Measurements from ENCODE around the gene GHSR.

GHSR gene

DNA sequence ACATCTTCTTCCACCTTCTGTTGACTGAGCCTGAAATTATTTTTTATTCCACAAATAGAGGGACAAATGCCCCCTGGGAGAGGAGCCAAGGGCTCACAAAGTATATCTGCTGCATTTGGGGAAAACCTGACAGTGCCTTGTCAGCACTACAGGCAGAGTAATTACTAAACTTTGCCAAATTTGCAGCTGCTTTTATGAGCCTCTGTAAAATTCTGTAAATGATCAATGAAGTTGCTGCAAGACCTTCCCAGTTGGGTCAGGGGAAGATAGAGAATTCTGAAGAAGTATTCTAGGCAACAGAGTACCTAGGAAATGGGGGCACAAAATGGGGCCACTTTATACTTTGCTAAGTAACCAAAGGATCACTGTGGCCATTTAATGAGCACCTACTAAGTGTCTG lies 10.5 kb downstream of the GHSR start:
- no peak for DNase-seq (ENCODE audit: low read depth)

DNA sequence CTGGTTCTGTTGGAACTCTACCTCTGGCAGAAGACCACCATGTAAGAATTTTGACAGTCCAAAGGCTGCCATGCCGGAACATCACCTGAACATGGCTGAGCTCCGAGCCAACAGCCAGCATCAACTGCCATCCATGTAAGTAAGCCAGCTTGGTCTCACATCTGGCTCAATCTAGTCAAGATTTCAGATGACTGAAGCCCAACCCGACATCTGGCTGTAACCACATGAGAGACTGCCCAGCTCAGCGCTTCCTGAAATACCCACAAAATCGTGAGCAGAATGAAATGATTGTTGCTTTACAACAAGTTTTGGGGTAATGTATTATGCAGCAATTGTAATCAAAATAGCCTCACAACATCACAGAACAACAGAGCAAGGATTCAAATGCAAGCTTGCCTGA lies 32.9 kb downstream of the GHSR start:
- no peak for DNase-seq (ENCODE audit: low read depth)

DNA sequence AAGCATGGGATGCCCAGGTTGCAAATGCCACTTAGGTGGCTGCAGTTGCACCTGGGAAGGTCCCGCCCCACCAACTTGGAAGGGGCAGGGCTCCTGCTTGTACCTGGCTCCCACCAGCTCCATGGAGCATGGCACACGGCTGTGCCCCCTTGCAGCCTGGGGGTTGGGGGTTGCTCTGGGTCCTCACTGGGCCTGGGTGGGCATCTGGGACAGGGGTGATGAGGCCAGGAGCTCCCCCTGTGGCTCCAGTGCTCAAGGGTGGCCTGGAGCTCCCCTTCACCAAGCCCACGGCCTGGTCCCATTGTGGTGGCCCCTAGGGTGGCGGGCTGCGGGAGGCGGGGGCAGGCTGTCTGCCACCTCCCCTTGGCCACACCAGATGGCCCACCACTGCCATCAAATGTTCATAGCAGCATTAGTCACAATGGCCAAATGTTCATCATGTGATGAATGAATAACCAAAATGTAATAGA lies 36.7 kb downstream of the GHSR start:
- no peak for DNase-seq (ENCODE audit: low read depth)

DNA sequence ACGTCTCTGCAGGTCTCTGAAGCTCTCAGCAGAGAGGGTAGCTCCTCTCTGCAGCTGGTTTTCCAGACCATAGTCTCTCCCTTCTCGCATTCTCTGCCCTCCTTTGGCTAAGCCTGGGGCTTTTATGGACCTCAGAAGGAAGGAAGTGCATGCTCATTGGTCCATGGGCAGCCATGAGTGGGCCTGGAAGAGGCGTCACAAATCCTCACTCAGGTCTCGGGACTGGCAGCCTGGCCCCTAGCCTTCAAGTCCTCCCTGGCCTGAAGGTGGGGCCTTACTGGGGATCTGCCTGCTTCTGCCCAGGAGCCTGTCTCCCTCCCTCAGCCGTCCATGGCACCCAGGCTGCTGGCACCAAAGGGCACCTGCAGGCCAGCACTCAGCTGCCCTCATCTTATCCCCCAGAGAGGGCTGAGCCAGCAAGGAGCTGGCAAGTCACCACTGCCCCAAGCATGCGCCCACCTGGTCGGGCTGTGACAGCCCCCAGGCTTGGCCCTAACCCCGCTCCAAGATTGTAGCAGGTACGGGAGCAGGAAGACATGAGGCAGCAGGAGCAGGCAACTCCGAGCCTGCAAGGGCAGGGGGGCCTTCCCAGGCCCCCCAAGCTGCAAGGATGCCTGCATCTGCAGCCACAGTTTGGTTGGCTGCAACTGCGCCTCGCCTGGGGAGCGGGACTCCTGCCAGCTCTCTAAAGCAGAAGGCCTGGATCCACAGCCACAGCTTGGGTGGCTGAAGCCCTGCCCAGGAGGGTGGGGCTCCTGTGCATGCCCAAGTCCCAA lies 37.4 kb downstream of the GHSR start:
- DNase-seq (ENCODE audit: low read depth): no peak

DNA sequence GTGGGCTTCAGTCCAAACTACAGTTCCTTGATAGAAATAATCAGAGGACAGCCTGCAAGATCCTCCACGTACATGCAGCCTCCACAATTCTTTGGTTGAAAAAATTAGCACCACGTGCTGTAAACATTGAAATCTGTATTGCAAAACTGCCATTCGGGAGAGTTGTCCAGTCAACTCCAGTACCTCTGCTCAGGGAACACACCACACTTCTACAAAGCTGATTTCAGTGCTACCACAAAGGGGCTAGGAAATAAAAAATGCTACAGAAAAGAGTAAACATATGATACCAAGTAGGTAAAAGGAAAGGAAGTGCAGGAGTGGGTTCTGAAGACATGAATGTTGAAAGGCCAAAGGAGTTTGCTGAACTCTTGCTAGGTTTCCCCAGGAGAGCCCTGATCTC lies 40.4 kb downstream of the GHSR start:
- no peak for DNase-seq (ENCODE audit: low read depth)

DNA sequence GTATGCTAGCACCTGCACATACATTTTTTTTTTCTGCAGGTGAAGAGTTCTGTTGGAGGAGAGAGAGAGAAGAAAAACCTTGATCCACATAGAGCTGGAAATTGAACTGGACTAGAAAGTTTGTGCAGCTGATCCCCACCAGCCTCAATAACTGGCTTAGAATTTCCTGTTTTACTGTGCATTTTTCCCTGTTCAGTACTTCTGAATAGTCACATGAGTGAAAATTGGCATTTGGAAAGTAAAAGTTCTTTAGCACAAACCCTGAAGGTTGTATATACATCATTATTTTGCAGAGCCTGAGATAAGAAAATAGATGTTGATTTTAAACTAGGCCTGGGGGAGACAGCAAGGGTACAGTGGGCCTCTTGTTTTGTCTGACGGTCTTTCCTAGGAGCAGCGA lies 42.3 kb downstream of the GHSR start:
- DNase-seq (ENCODE audit: low read depth): no peak

DNA sequence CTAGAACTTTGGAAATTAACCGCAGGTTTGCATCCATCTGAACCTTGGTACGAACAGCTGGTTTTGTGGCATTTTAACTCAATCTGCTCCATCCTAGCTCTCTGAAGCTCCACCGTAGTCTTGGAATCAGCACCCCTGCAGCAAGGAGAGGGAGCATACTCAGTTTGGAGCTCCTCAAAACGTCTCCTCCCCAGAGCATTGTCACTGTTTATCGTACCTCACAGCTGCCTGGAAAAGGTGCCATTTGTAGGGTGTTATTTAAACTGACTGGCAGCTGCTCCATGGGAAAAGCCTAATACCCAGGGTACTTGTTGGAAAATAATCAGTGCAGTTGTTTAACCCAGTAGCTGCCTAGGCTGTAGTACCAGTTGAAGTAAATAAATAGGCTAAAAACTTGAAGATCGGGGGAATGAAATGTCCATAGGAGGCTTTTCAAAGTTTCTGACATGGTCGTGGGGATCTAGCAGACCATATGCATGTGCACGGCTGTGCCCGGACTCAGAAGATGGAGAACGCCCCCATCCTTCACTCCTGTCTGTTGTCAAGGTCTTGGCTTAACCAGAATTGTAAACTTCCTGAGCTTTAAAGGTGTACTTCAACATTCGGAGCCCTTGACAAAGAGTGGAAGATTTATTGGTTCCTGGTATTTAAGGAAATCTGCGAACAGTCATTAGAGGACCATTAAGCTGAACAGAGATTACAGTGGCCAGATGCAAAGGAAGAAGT lies 43.9 kb downstream of the GHSR start:
- DNase-seq (ENCODE audit: low read depth): no peak

DNA sequence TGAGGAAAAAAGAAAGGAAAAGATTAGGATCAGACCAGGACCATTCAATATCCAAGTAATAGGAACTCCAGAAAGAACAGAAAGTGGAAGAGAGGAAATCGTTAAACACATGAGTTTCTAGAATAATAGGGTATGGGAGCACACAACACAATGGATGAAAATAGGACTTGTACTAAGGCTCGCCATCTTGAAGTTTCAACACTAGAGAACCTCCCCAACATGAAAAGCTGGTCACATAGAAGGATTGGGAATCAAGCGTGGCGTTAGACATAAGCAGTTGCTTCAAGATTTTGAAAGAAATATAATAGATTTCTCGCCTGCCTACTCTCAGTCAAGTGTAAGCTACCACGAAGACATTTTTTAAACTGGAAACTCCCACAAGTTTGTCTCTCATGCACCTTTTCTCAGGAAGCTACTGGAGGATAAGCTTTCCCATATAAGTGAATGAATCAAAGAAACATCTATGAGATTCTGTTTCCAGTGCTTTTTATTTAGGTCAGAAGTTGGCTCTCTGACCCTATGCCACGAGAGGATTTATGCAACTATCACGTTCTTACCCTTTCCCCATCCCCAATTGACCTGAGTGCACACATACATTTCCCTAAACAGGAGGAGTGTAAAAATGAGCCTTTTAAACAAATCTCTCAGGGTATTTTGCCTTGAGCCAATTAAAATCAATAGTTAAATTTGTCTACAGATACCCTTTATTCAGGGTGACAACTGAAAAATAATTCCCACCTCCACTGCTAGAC lies 45.2 kb downstream of the GHSR start:
- DNase-seq (ENCODE audit: low read depth): no peak

DNA sequence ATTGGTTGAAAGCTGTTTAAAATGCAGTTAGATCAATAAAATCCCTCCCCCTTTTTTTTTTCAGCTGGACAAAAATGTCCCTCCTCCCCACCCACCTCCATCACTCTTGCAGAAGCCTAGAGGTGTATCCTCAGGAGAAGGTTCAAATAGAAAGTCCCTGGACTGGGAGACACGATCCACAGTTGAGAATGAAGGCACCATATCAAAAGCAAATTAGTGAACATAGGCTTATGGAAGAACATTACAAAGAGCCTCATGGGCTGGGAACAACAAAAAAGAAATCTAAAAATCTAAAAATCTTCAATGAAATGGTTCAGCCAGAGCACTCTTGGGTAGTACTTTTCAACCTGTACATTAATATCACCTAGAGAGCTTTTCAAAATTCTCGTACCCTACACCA lies 46.2 kb downstream of the GHSR start:
- no peak for DNase-seq (ENCODE audit: low read depth)

DNA sequence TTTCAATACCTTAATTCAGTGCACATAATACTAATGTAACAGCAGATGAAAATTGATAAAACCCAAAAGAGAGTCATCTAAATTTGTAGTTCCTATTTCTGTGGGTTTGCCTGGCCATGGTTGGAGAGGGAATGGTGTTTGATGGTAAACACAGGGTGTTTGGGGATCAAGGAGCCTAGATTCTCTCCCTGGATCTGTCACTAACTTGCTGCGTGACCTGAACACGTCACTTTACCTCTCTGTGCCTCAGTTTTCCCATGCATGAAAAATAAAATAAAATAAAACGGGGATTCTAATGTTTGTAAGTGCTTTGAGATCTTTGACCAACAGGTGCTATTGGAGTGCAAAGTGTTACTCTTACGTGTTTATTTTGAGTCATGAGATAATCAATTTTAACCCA lies 49.8 kb downstream of the GHSR start:
- DNase-seq (ENCODE audit: low read depth): no peak

DNA sequence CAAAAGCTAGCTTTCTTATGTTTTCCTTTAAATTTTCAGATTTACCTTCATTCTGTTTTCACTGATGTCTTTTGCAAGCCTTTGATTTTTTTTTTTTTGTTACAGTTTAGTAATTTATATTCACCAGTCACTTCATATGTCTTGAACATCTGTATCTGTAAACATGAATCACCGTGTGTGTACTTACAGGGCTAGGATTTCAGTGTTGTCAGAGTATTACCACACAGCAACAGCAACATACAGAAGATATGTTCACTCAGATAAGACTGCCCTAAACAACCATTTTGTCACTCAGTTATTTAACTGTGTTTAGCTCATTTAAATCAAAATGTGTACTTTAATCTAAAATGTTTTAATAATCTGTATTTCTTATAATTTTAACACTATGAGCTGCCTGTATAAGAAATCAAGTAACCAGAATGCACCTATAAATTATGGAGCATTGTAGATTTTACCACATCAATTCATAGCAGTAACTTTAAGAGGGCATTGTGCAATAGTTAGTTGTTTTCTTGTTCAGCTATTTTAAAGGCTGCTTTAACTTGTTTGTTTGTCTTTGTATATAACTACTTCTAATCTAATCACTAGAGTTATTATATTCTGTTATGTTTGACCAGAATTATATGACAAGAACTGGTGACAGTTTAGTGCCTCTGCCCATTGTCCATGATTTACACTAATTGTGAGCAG lies 50.4 kb downstream of the GHSR start:
- no peak for DNase-seq (ENCODE audit: low read depth)

DNA sequence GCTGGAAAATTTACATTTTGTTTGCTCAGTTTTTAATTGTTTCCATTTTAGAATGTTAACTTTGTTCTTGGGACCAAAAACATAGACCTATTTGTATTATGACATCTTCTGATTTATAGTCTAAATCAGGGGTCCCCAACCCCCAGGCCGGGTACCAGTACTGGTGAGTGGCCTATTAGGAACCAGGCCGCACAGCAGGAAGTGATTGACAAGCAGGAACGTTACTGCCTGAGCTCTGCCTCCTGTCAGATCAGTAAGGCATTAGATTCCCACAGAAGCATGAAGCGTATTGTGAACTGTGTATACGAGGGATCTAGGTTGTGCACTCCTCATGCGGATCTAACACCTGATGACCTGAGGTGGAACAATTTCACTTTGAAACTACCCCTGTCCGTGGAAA lies 51.9 kb downstream of the GHSR start:
- DNase-seq (ENCODE audit: low read depth): no peak

DNA sequence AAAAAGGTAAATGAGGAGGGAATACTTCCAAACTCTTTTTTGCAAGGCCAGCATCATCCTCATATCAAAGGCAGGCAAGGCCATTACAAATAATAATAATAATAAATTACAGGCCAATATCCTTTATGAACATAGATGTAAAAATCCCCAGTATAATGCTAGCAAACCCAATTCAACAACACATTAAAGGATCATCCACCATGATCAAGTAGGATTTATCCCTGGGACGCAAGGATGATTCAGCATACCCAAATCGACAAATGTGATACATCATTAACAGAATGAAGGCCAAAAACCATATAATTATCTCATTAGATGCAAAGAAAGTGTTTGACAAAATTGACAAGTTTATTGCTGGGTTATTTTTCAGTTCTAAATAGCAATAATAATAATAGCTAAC lies 53.6 kb downstream of the GHSR start:
- no peak for DNase-seq (ENCODE audit: low read depth)

All from CMK (cell line).